ENCODE data around the gene CREB3L1. TPM values are rescaled to one million over a fixed set of nuclear protein-coding genes. Genes with fewer than 3 reads are reported as not detected.

Gene CREB3L1
- total RNA-seq, 1 donor from 2014 or later = 12.5 TPM

DNA sequence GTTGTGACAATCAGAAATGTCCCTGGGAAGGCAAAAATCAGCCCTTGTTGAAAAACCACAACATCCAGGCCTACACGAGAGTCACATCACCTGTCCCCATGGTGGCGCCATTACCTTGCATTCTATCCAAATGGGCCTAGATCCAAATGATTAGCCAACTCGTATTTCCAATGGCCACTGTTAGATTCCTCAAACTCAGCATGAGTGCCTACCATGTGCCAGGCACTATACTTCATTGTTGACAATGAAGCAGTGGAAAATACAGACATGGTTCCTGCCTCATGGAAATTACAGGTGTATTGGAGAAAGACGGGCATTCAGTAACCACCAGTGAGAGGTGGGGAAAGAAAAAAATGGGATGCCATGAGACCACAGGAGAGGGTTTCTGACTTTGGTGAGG, 29.8 kb upstream of the CREB3L1 start:
- no peak overlapping the region for H3K9ac ChIP-seq (ENCODE audit: low read depth in 1 of 3, low read length in 3 of 3)
- peaks cover 9 to 18% (median 17%) of the 10 kb centered on the region in 3 donors for H3K4me1 ChIP-seq (ENCODE audit: control insufficient read depth in 3 of 3, insufficient read depth in 3 of 3, low read length in 3 of 3)
- no peaks in the 10 kb centered on the region for H3K36me3 ChIP-seq (ENCODE audit: control insufficient read depth in 3 of 3, insufficient read depth in 3 of 3, low read length in 3 of 3)
- peak overlapping the region; percentile 84 for H3K27ac ChIP-seq (ENCODE audit: low read depth, low read length)
- H3K9me3 ChIP-seq (ENCODE audit: control insufficient read depth in 3 of 3, low read length in 3 of 3) = no peaks in the 10 kb centered on the region
- no peaks in the 10 kb centered on the region for H3K27me3 ChIP-seq (ENCODE audit: control insufficient read depth in 3 of 3, insufficient read depth in 3 of 3, low read length in 3 of 3)
- H3K4me3 ChIP-seq (ENCODE audit: low read length in 3 of 3) = no peak overlapping the region

DNA sequence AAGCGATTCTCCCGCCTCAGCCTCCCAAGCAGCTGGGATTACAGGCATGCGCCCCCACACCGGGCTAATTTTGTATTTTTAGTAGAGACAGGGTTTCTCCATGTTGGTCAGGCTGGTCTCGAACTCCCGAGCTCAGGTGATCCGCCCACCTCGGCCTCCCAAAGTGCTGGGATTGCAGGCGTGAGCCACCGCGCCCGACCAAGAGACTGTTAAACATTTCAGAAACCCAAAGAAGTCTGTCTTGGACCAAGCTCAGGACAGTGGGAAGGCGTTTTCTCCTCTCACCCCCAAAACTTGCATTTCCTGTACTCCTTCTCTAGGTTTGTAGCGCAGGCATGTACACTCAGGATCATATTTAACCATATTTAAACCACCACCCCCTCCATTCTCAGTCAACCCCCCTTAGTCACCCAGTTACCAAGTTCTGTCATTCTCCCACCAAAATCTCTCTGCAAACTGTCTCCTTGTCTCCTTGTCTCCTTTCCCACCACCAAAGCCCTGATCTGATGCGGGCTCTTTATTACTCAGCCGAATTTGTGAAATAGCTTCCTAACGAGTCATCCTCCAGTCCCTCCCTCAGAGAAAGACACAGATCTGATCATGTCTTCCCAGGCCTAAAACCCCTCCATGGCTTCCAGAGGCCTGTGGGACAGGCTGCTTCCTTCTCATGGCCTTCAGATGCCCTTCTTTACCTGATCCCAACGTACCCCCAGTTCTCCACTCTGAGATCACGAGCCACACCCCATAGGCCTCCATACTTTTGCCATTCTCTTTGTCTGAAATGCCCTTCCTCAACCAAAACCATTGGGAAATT, 29.0 kb upstream of the CREB3L1 start:
- no peak overlapping the region for H3K9ac ChIP-seq (ENCODE audit: low read depth in 1 of 3, low read length in 3 of 3)
- H3K27ac ChIP-seq (ENCODE audit: low read depth, low read length) = peak overlapping the region; percentile 44
- no peaks in the 10 kb centered on the region for H3K36me3 ChIP-seq (ENCODE audit: control insufficient read depth in 3 of 3, insufficient read depth in 3 of 3, low read length in 3 of 3)
- peaks cover 3 to 13% (median 13%) of the 10 kb centered on the region in 3 donors for H3K4me1 ChIP-seq (ENCODE audit: control insufficient read depth in 3 of 3, insufficient read depth in 3 of 3, low read length in 3 of 3)
- no peak overlapping the region for H3K4me3 ChIP-seq (ENCODE audit: low read length in 3 of 3)
- no peaks in the 10 kb centered on the region for H3K9me3 ChIP-seq (ENCODE audit: control insufficient read depth in 3 of 3, low read length in 3 of 3)
- H3K27me3 ChIP-seq (ENCODE audit: control insufficient read depth in 3 of 3, insufficient read depth in 3 of 3, low read length in 3 of 3) = no peaks in the 10 kb centered on the region

- Histone ChIP-seq H3K27me3 (ENCODE audit: control insufficient read depth in 3 of 3, insufficient read depth in 3 of 3, low read length in 3 of 3) (no peaks in the 10 kb centered on the region), H3K9me3 (ENCODE audit: control insufficient read depth in 3 of 3, low read length in 3 of 3) (no peaks in the 10 kb centered on the region), H3K4me1 (ENCODE audit: control insufficient read depth in 3 of 3, insufficient read depth in 3 of 3, low read length in 3 of 3) (peaks cover 0 to 13% (median 10%) of the 10 kb centered on the region in 3 donors), H3K9ac (ENCODE audit: low read depth in 1 of 3, low read length in 3 of 3) (no peak overlapping the region), H3K36me3 (ENCODE audit: control insufficient read depth in 3 of 3, insufficient read depth in 3 of 3, low read length in 3 of 3) (no peaks in the 10 kb centered on the region), H3K4me3 (ENCODE audit: low read length in 3 of 3) (no peak overlapping the region), H3K27ac (ENCODE audit: low read depth, low read length) (peak overlapping the region; percentile 44)
Measured at GRCh38 chr11:46249103-46249937, 28.1 kb upstream of the CREB3L1 start.

DNA sequence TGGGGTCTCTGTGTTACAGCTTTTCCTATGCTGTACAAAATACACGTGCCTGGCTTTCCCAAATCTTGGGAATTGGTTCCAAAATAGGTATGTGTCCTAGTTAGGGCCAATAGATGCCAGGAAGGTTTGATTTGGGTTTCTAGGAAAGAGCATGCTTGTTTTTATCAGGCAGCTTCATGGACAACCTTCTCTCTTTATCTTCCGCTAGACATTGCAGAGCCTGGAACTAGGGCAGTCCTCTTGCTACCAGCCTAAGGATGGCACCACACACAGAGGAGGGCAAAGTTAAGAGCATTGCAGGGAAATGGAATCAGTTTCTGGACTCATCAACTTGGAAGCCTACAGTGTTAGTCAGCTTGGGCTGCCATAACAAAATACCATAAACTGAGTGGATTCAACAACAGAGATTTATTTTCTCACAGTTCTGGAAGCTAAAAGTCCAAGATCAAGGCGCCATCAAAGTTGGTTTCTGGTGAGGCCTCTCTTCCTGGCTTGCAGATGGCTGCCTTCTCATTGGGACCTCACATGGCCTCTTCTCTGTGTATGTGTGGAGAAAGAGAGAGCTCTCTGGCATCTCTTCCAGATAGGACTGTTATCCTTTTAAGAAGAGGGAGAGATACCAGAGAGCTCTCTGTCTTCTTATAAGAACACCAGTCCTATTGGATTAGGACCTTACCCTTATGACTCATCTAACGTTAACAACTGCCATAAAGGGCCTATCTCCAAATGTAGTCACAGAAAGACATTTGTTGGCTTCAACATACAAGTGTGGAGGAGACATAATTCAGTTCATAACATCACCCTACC, 27.3 kb upstream of the CREB3L1 start:
- no peaks in the 10 kb centered on the region for H3K27me3 ChIP-seq (ENCODE audit: control insufficient read depth in 3 of 3, insufficient read depth in 3 of 3, low read length in 3 of 3)
- peaks cover 0 to 13% (median 10%) of the 10 kb centered on the region in 3 donors for H3K4me1 ChIP-seq (ENCODE audit: control insufficient read depth in 3 of 3, insufficient read depth in 3 of 3, low read length in 3 of 3)

DNA sequence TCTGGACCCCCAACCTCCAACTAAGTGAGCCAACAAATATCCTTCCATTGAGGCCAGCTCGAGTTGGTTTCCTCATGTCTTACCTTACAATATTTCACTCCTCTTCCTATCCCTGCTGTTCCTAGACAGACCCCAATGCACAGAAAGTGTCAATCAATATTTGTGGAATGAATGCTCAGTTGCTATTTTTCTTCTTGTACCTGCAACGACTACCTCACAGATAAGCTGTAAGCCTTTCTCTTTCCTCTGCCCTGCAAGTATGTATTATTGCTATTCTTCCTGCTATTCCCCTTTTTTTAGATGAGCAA, 26.8 kb upstream of the CREB3L1 start:
- no peak overlapping the region for H3K9ac ChIP-seq (ENCODE audit: low read depth in 1 of 3, low read length in 3 of 3)
- no peaks in the 10 kb centered on the region for H3K9me3 ChIP-seq (ENCODE audit: control insufficient read depth in 3 of 3, low read length in 3 of 3)
- no peaks in the 10 kb centered on the region for H3K27me3 ChIP-seq (ENCODE audit: control insufficient read depth in 3 of 3, insufficient read depth in 3 of 3, low read length in 3 of 3)
- H3K36me3 ChIP-seq (ENCODE audit: control insufficient read depth in 3 of 3, insufficient read depth in 3 of 3, low read length in 3 of 3) = no peaks in the 10 kb centered on the region
- no peak overlapping the region for H3K27ac ChIP-seq (ENCODE audit: low read depth, low read length)
- no peak overlapping the region for H3K4me3 ChIP-seq (ENCODE audit: low read length in 3 of 3)
- peaks cover 0 to 13% (median 10%) of the 10 kb centered on the region in 3 donors for H3K4me1 ChIP-seq (ENCODE audit: control insufficient read depth in 3 of 3, insufficient read depth in 3 of 3, low read length in 3 of 3)

More for the DNA sequence above, 27.3 kb upstream of the CREB3L1 start:
- Histone ChIP-seq H3K36me3 (ENCODE audit: control insufficient read depth in 3 of 3, insufficient read depth in 3 of 3, low read length in 3 of 3) (no peaks in the 10 kb centered on the region), H3K9me3 (ENCODE audit: control insufficient read depth in 3 of 3, low read length in 3 of 3) (no peaks in the 10 kb centered on the region), H3K9ac (ENCODE audit: low read depth in 1 of 3, low read length in 3 of 3) (no peak overlapping the region), H3K4me3 (ENCODE audit: low read length in 3 of 3) (no peak overlapping the region), H3K27ac (ENCODE audit: low read depth, low read length) (no peak overlapping the region)

DNA sequence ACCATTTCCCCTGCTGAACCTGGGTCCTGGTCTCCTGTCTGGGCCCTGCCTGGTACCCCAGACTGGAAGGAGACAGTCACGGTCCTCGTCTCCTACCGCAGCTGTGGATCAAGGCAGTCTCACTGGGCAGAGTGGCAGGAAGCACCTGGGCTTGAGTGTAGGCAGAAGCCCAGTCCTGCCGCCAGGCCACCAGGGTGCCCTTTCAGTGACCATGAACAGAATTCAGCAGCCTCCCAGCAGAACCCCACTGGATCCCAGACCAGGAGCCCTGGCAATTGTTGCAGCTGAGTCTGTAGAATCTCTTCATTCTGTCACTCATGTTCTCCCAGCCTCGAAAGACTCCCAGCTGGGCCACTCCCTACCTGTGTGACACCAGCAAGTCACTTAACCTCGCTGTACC, 25.5 kb upstream of the CREB3L1 start:
- H3K27ac ChIP-seq (ENCODE audit: low read depth, low read length) = no peak overlapping the region
- no peaks in the 10 kb centered on the region for H3K9me3 ChIP-seq (ENCODE audit: control insufficient read depth in 3 of 3, low read length in 3 of 3)
- H3K9ac ChIP-seq (ENCODE audit: low read depth in 1 of 3, low read length in 3 of 3) = no peak overlapping the region
- peaks cover 0 to 12% (median 6%) of the 10 kb centered on the region in 3 donors for H3K4me1 ChIP-seq (ENCODE audit: control insufficient read depth in 3 of 3, insufficient read depth in 3 of 3, low read length in 3 of 3)
- H3K36me3 ChIP-seq (ENCODE audit: control insufficient read depth in 3 of 3, insufficient read depth in 3 of 3, low read length in 3 of 3) = no peaks in the 10 kb centered on the region
- no peaks in the 10 kb centered on the region for H3K27me3 ChIP-seq (ENCODE audit: control insufficient read depth in 3 of 3, insufficient read depth in 3 of 3, low read length in 3 of 3)
- H3K4me3 ChIP-seq (ENCODE audit: low read length in 3 of 3) = no peak overlapping the region

DNA sequence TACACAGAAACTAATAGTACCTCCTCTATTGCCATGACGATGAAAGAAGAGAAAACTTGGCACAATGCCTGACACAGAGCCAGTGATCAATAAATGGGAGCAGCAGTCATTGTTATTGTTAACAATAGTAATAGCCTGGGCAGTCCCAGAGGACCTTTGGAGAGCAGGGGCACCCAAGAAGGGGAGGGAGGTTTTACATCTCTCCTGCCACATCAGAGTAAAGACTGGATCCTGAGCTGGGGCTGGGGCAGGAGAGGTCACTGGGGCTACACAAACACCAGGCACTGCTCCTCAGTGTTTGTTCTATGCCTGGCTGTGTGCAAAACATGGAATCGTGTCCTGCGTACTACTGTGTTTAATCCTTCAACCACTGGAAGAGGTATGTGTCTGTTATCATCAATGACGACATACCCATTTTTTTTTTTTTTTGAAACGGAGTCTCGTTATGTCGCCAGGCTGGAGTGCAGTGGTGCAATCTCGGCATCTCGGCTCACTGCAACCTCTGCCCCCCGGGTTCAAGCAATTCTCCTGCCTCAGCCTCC, 25.0 kb upstream of the CREB3L1 start:
- H3K27ac ChIP-seq (ENCODE audit: low read depth, low read length) = no peak overlapping the region
- no peaks in the 10 kb centered on the region for H3K27me3 ChIP-seq (ENCODE audit: control insufficient read depth in 3 of 3, insufficient read depth in 3 of 3, low read length in 3 of 3)
- H3K36me3 ChIP-seq (ENCODE audit: control insufficient read depth in 3 of 3, insufficient read depth in 3 of 3, low read length in 3 of 3) = no peaks in the 10 kb centered on the region
- H3K4me1 ChIP-seq (ENCODE audit: control insufficient read depth in 3 of 3, insufficient read depth in 3 of 3, low read length in 3 of 3) = peaks cover 0 to 7% (median 1%) of the 10 kb centered on the region in 3 donors
- no peak overlapping the region for H3K4me3 ChIP-seq (ENCODE audit: low read length in 3 of 3)
- no peaks in the 10 kb centered on the region for H3K9me3 ChIP-seq (ENCODE audit: control insufficient read depth in 3 of 3, low read length in 3 of 3)
- H3K9ac ChIP-seq (ENCODE audit: low read depth in 1 of 3, low read length in 3 of 3) = no peak overlapping the region

DNA sequence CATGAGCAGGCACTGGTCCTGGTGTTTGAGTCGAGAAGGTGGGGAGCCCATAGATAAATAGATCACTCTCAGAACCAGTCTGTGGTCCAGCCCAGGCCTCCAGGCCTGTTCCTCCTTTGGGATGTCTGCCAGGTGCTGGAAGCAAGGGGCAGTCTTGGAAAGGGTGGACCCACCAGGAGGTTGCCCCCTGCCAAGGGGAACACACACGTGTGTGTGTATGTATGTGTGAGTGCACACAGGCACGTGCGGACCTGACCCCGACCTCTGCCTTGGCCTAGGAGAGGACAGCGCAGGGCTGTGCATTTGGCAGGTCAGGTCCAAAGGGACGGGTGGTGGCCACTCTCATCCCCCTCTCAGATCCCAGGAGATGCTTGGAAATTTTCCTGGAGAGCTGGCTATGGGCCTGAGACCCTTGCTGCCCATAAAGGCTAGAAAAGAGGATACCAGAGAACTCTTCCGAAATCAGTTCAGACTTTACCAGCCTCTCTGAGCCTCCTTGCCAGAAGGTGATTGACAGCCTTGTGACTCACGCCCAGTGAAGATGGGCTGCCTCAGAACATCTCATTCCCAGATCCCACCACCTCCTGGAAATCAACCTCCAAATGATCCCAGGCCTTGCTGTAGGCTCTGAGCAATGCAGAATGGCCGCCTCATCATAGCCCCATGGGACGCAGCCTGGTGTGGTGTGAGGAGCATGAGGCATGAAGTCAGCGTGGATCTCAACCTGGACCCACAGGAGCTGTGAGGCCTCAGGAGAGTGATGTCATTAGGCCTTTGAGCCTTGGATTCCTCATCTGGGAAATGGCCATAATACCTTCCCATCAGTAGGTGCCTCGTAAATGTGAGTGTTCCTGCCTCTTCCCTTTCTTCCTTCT, 24.0 kb upstream of the CREB3L1 start:
- H3K27me3 ChIP-seq (ENCODE audit: control insufficient read depth in 3 of 3, insufficient read depth in 3 of 3, low read length in 3 of 3) = no peaks in the 10 kb centered on the region
- H3K9ac ChIP-seq (ENCODE audit: low read depth in 1 of 3, low read length in 3 of 3) = no peak overlapping the region
- no peaks in the 10 kb centered on the region for H3K9me3 ChIP-seq (ENCODE audit: control insufficient read depth in 3 of 3, low read length in 3 of 3)
- H3K36me3 ChIP-seq (ENCODE audit: control insufficient read depth in 3 of 3, insufficient read depth in 3 of 3, low read length in 3 of 3) = no peaks in the 10 kb centered on the region
- peaks cover 0 to 5% (median 0%) of the 10 kb centered on the region in 3 donors for H3K4me1 ChIP-seq (ENCODE audit: control insufficient read depth in 3 of 3, insufficient read depth in 3 of 3, low read length in 3 of 3)
- H3K4me3 ChIP-seq (ENCODE audit: low read length in 3 of 3) = no peak overlapping the region
- H3K27ac ChIP-seq (ENCODE audit: low read depth, low read length) = no peak overlapping the region

DNA sequence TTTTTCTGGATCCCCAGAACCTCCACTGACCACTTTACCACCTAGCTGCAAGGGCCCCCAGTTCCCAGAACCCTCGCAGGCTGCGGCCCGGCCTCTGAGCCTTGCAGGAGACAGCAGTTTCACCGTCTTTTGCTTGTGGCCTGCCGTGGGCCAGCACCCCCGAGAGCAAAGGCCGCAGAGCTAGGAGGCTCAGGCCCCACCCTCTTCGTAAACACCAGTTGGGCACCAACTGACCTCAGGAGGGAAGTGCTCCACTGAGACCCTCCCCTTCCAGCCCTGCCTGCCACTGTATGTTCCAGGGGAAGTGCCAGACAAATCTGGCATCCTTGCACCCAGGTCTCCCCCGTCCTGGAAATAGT, 23.4 kb upstream of the CREB3L1 start:
- H3K9ac ChIP-seq (ENCODE audit: low read depth in 1 of 3, low read length in 3 of 3) = no peak overlapping the region
- no peaks in the 10 kb centered on the region for H3K27me3 ChIP-seq (ENCODE audit: control insufficient read depth in 3 of 3, insufficient read depth in 3 of 3, low read length in 3 of 3)
- H3K9me3 ChIP-seq (ENCODE audit: control insufficient read depth in 3 of 3, low read length in 3 of 3) = no peaks in the 10 kb centered on the region
- peaks cover 0 to 5% (median 0%) of the 10 kb centered on the region in 3 donors for H3K4me1 ChIP-seq (ENCODE audit: control insufficient read depth in 3 of 3, insufficient read depth in 3 of 3, low read length in 3 of 3)
- no peaks in the 10 kb centered on the region for H3K36me3 ChIP-seq (ENCODE audit: control insufficient read depth in 3 of 3, insufficient read depth in 3 of 3, low read length in 3 of 3)
- H3K4me3 ChIP-seq (ENCODE audit: low read length in 3 of 3) = no peak overlapping the region
- H3K27ac ChIP-seq (ENCODE audit: low read depth, low read length) = no peak overlapping the region

All from skeletal muscle tissue (tissue), 4 donors.